ENCODE measurements around the gene STRADB.

DNA sequence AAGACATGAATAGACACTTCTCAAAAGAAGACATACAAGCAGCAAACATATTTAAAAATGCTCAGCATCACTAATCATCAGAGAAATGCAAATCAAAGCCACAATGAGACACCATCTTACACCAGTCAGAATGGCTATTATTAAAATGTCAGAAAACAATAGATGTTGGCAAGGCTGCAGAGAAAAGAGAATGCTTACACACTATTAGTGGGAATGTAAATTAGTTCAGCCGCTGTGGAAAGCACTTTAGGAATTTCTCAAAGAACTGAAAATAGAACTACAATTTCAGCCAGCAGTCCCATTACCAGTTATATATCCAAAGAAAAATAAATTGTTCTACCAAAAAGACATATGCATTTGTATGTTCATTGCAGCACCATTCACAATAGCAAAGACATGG is 61.7 kb downstream of the STRADB start:
- TF ChIP-seq POLR2AphosphoS5 (IDR thresholded peaks at IDR 0.05; ENCODE audit: low read depth, low read length): no peak
- TF ChIP-seq, protein P1, sequence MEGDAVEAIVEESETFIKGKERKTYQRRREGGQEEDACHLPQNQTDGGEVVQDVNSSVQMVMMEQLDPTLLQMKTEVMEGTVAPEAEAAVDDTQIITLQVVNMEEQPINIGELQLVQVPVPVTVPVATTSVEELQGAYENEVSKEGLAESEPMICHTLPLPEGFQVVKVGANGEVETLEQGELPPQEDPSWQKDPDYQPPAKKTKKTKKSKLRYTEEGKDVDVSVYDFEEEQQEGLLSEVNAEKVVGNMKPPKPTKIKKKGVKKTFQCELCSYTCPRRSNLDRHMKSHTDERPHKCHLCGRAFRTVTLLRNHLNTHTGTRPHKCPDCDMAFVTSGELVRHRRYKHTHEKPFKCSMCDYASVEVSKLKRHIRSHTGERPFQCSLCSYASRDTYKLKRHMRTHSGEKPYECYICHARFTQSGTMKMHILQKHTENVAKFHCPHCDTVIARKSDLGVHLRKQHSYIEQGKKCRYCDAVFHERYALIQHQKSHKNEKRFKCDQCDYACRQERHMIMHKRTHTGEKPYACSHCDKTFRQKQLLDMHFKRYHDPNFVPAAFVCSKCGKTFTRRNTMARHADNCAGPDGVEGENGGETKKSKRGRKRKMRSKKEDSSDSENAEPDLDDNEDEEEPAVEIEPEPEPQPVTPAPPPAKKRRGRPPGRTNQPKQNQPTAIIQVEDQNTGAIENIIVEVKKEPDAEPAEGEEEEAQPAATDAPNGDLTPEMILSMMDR (IDR thresholded peaks at IDR 0.05 in 2 of 3, conservative IDR thresholded peaks at IDR 0.05 in 1 of 3; ENCODE audit: borderline replicate concordance in 1 of 3, insufficient read depth in 1 of 3, low read depth in 2 of 3, low read length in 2 of 3): no peak
- TF ChIP-seq, protein P2, sequence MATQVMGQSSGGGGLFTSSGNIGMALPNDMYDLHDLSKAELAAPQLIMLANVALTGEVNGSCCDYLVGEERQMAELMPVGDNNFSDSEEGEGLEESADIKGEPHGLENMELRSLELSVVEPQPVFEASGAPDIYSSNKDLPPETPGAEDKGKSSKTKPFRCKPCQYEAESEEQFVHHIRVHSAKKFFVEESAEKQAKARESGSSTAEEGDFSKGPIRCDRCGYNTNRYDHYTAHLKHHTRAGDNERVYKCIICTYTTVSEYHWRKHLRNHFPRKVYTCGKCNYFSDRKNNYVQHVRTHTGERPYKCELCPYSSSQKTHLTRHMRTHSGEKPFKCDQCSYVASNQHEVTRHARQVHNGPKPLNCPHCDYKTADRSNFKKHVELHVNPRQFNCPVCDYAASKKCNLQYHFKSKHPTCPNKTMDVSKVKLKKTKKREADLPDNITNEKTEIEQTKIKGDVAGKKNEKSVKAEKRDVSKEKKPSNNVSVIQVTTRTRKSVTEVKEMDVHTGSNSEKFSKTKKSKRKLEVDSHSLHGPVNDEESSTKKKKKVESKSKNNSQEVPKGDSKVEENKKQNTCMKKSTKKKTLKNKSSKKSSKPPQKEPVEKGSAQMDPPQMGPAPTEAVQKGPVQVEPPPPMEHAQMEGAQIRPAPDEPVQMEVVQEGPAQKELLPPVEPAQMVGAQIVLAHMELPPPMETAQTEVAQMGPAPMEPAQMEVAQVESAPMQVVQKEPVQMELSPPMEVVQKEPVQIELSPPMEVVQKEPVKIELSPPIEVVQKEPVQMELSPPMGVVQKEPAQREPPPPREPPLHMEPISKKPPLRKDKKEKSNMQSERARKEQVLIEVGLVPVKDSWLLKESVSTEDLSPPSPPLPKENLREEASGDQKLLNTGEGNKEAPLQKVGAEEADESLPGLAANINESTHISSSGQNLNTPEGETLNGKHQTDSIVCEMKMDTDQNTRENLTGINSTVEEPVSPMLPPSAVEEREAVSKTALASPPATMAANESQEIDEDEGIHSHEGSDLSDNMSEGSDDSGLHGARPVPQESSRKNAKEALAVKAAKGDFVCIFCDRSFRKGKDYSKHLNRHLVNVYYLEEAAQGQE (IDR thresholded peaks at IDR 0.05; ENCODE audit: low read depth): no peak
- TF ChIP-seq CBX3 (IDR thresholded peaks at IDR 0.05; ENCODE audit: low read depth): no peak

Measured in HCT116 (cell line).